Progenitor cell of endocrine pancreas (in vitro differentiated cells): ENCODE measurements around the gene ATP5MC2. TPM values are rescaled to one million over a fixed set of nuclear protein-coding genes. Genes with fewer than 3 reads are reported as not detected.

Experiments
- DNase-seq: peaks from one replicate; pipeline ENCODE4 v3.0.0; 2021; ENCODE audit warnings: low spot score; ENCODE audit not compliant: unreplicated experiment
- H3K27ac Mint-ChIP-seq: 2 replicates; pipeline ENCODE4 v1.8.0; 2021; ENCODE audit warnings: mild to moderate bottlenecking, moderate library complexity, mixed read lengths
- H3K27me3 Mint-ChIP-seq: 2 replicates; pipeline ENCODE4 v1.8.0; 2021; ENCODE audit warnings: mixed read lengths
- H3K36me3 Mint-ChIP-seq: 2 replicates; pipeline ENCODE4 v1.8.0; 2022; ENCODE audit warnings: mixed read lengths; ENCODE audit not compliant: insufficient read depth
- H3K4me1 Mint-ChIP-seq: 2 replicates; pipeline ENCODE4 v1.8.0; 2021; ENCODE audit warnings: low read depth, mixed read lengths
- H3K4me3 Mint-ChIP-seq: 2 replicates; pipeline ENCODE4 v1.8.0; 2021; ENCODE audit warnings: low read depth, mild to moderate bottlenecking, moderate library complexity, mixed read lengths
- H3K9me3 Mint-ChIP-seq: 2 replicates; pipeline ENCODE4 v1.8.0; 2021; ENCODE audit warnings: low read depth, mixed read lengths
- total RNA-seq: library from RNA; stranded (reverse); gene quantifications from 2 replicates; pipeline ENCODE4 v1.2.1, GENCODE V29; 2021
- TF ChIP-seq, protein P1 (sequence below): fragments of 200-600 bp; sonication (generic); IDR thresholded peaks from one replicate; pipeline ENCODE4 v1.5.0; 2021; ENCODE audit warnings: antibody characterized with exemption, mild to moderate bottlenecking; ENCODE audit not compliant: unreplicated experiment

Gene ATP5MC2
- total RNA-seq, 1 donor from 2014 or later, result 327 TPM

DNA sequence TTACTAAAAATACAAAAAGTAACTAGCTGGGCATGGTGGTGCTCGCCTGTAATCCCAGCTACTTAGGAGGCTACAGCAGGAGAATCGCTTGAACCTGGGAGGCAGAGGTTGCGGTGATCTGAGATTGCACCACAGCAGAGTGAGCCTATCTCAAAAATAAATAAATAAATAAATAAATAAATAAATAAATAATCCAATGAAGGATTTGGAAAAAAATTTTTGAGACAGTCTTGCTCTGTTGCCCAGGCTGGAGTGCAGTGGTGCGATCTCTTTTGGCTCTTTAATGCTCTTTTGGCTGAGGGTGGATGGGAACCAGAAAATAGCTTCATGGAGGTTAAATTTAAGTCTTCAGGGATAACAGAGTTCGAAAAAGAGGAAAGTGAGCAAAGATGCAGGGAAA is 11.7 kb downstream of the ATP5MC2 start:
- TF ChIP-seq, protein P1, sequence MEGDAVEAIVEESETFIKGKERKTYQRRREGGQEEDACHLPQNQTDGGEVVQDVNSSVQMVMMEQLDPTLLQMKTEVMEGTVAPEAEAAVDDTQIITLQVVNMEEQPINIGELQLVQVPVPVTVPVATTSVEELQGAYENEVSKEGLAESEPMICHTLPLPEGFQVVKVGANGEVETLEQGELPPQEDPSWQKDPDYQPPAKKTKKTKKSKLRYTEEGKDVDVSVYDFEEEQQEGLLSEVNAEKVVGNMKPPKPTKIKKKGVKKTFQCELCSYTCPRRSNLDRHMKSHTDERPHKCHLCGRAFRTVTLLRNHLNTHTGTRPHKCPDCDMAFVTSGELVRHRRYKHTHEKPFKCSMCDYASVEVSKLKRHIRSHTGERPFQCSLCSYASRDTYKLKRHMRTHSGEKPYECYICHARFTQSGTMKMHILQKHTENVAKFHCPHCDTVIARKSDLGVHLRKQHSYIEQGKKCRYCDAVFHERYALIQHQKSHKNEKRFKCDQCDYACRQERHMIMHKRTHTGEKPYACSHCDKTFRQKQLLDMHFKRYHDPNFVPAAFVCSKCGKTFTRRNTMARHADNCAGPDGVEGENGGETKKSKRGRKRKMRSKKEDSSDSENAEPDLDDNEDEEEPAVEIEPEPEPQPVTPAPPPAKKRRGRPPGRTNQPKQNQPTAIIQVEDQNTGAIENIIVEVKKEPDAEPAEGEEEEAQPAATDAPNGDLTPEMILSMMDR, result no peak
- H3K36me3 Mint-ChIP-seq, result peaks cover 24% of the 10 kb centered on the region
- peak overlapping the region; percentile 34 for H3K27ac Mint-ChIP-seq
- no peak for DNase-seq
- no peak overlapping the region for H3K4me3 Mint-ChIP-seq
- peaks cover 11% of the 10 kb centered on the region for H3K4me1 Mint-ChIP-seq
- H3K27me3 Mint-ChIP-seq, result no peaks in the 10 kb centered on the region
- H3K9me3 Mint-ChIP-seq, result no peaks in the 10 kb centered on the region

DNA sequence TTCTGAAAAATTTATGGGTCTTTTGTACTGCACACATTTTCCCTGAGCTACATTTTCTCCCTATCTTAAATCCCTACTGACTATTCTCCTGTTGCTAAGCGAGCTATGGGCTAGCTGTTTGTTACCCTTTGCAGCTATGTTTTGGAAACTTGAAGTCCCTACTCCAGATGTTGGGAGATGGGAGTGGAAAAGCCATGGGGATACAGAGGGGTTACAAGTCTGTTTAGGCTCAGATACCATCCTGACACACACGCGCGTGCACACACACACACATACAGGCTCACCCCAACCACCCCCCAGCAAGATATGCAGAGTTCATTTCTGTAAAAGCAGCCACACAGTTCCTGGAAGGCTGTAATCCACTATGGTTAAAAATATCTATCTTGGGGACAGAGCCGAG is 15.8 kb downstream of the ATP5MC2 start:
- Mint-ChIP-seq H3K27ac (peak overlapping the region; percentile 99), H3K27me3 (no peaks in the 10 kb centered on the region), H3K4me1 (peaks cover 36% of the 10 kb centered on the region), H3K9me3 (no peaks in the 10 kb centered on the region), H3K36me3 (peaks cover 16% of the 10 kb centered on the region), H3K4me3 (no peak overlapping the region)
- no peak for DNase-seq
- TF ChIP-seq, protein P1, result no peak

DNA sequence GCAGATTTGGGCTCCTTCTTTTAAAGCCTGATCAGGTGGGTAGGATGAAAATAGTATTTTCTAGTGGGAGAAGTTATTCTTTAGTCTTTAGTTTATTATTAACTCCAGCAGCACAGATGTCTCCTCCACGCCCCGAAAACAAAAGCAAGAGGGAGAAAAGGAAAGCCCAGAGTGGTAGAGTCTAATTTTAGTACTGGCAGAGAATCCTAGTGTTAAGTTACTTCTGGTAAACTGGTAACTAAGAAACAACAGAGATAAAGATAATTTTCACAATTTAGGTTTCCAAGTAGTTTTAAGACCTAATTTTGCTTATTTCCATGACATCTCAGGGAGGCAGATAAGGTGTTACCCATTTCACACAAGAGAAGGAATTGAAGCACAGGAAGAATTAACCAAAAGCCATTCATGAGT is 16.3 kb downstream of the ATP5MC2 start:
- Mint-ChIP-seq H3K4me3 (peak overlapping the region; percentile 5), H3K36me3 (peaks cover 14% of the 10 kb centered on the region), H3K9me3 (no peaks in the 10 kb centered on the region), H3K27ac (peak overlapping the region; percentile 99), H3K4me1 (peaks cover 36% of the 10 kb centered on the region), H3K27me3 (no peaks in the 10 kb centered on the region)
- no peak for DNase-seq
- TF ChIP-seq, protein P1, result no peak

DNA sequence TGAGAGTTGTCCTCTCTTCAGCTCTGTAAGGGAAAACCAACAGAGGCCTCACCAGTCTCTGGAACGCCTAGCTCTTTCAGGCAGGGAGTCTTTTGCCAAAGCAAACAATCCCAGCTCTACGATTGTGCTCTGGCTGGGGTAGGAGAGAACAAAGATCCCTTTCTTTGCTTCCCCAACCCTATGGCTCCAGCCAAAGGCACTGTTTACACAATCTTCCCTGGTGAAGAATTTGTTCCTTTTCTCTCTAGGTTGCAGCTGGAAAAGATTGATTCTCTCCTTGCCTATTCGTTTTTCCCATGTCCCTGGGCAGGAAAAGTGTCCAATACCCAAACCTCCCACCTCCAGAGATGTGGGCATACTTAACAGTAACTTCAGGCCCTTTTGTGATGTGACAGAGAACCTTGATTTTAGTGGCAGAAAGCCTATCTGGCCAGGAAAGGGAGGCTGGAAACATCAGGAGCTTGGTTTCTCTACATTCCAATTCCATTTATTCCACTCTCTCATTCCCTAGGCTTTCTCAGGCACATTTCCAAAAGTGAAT is 16.8 kb downstream of the ATP5MC2 start:
- peak overlapping the region; percentile 99 for H3K27ac Mint-ChIP-seq
- H3K4me3 Mint-ChIP-seq, result peak overlapping the region; percentile 5
- H3K36me3 Mint-ChIP-seq, result peaks cover 10% of the 10 kb centered on the region
- H3K4me1 Mint-ChIP-seq, result peaks cover 36% of the 10 kb centered on the region
- H3K9me3 Mint-ChIP-seq, result no peaks in the 10 kb centered on the region
- DNase-seq, result peak; percentile 19
- TF ChIP-seq, protein P1, result no peak
- H3K27me3 Mint-ChIP-seq, result no peaks in the 10 kb centered on the region

DNA sequence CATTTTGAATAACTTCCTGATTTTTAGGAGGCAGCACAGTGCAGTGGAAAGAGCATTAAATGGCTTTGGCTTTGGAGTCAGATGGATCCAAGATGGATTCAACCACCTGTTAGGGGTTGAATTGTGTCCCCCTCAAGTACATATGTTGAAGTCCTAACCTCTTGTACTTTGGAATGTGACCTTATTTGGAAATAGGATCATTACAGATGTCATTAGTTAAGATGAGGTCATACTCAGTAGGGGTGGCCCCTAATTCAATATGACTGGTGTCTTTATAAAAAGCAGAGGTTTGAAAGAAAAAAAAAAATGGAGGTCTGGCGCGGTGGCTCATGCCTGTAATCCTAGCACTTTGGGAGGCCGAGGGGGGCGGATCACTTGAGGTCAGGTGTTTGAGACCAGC is 18.8 kb downstream of the ATP5MC2 start:
- Mint-ChIP-seq H3K4me1 (peaks cover 36% of the 10 kb centered on the region), H3K27me3 (no peaks in the 10 kb centered on the region), H3K4me3 (peak overlapping the region; percentile 24), H3K9me3 (no peaks in the 10 kb centered on the region), H3K36me3 (peaks cover 2% of the 10 kb centered on the region), H3K27ac (peak overlapping the region; percentile 97)
- TF ChIP-seq, protein P1, result no peak
- DNase-seq, result no peak
